Neuron (in vitro differentiated cells): ENCODE data around the gene JSRP1.

Source experiments
- H2AFZ ChIP-seq: one replicate; pipeline ENCODE4 v1.6.1; 2013; ENCODE audit warnings: low read depth, mild to moderate bottlenecking, inconsistent platforms, low read length, moderate library complexity
- H3K27me3 ChIP-seq: one replicate; pipeline ENCODE4 v1.6.1; 2013; ENCODE audit warnings: low read length; ENCODE audit not compliant: insufficient read depth
- H3K36me3 ChIP-seq: one replicate; pipeline ENCODE4 v1.6.1; 2013; ENCODE audit warnings: low read length; ENCODE audit not compliant: insufficient read depth
- H3K4me1 ChIP-seq: one replicate; pipeline ENCODE4 v1.6.1; 2013; ENCODE audit warnings: low read length; ENCODE audit not compliant: insufficient read depth
- H3K4me3 ChIP-seq: 2 replicates; pipeline ENCODE4 v1.5.1; 2013; ENCODE audit warnings: mild to moderate bottlenecking, low read length, moderate library complexity
- H3K9me3 ChIP-seq: one replicate; pipeline ENCODE4 v1.6.1; 2013; ENCODE audit warnings: low read length

JSRP1 gene

GRCh38 chr19:2276429-2276986, 20.3 kb upstream of the JSRP1 start:
- Histone ChIP-seq H3K9me3 (no peaks in the 10 kb centered on the region), H3K27me3 (no peaks in the 10 kb centered on the region), H3K4me3 (no peak overlapping the region), H2AFZ (no peak overlapping the region), H3K36me3 (peaks cover 18% of the 10 kb centered on the region), H3K4me1 (peaks cover 18% of the 10 kb centered on the region)

- Histone ChIP-seq H3K4me1 (peaks cover 22% of the 10 kb centered on the region), H3K36me3 (peaks cover 22% of the 10 kb centered on the region), H3K4me3 (no peak overlapping the region), H3K9me3 (no peaks in the 10 kb centered on the region), H2AFZ (no peak overlapping the region), H3K27me3 (no peaks in the 10 kb centered on the region)
Measured at GRCh38 chr19:2275588-2276428, 19.6 kb upstream of the JSRP1 start.

GRCh38 chr19:2274931-2275535, 18.8 kb upstream of the JSRP1 start:
- H3K4me3 ChIP-seq, result no peak overlapping the region
- H3K36me3 ChIP-seq, result peaks cover 22% of the 10 kb centered on the region

GRCh38 chr19:2274185-2274711, 18.0 kb upstream of the JSRP1 start:
- Histone ChIP-seq H3K9me3 (no peaks in the 10 kb centered on the region), H3K4me3 (no peak overlapping the region), H3K36me3 (peaks cover 22% of the 10 kb centered on the region)

More at GRCh38 chr19:2274931-2275535, 18.8 kb upstream of the JSRP1 start:
- Histone ChIP-seq H3K9me3 (no peaks in the 10 kb centered on the region), H3K27me3 (no peaks in the 10 kb centered on the region), H2AFZ (no peak overlapping the region), H3K4me1 (peaks cover 22% of the 10 kb centered on the region)

GRCh38 chr19:2273356-2274184, 17.4 kb upstream of the JSRP1 start:
- Histone ChIP-seq H2AFZ (no peak overlapping the region), H3K4me3 (peak overlapping the region; percentile 23), H3K9me3 (no peaks in the 10 kb centered on the region), H3K27me3 (no peaks in the 10 kb centered on the region), H3K4me1 (peaks cover 24% of the 10 kb centered on the region), H3K36me3 (peaks cover 22% of the 10 kb centered on the region)

More at GRCh38 chr19:2274185-2274711, 18.0 kb upstream of the JSRP1 start:
- Histone ChIP-seq H3K27me3 (no peaks in the 10 kb centered on the region), H2AFZ (no peak overlapping the region), H3K4me1 (peaks cover 22% of the 10 kb centered on the region)

- H3K4me3 ChIP-seq, result peak overlapping the region; percentile 96
- peaks cover 22% of the 10 kb centered on the region for H3K36me3 ChIP-seq
- H3K27me3 ChIP-seq, result no peaks in the 10 kb centered on the region
- no peaks in the 10 kb centered on the region for H3K9me3 ChIP-seq
- peaks cover 25% of the 10 kb centered on the region for H3K4me1 ChIP-seq
- H2AFZ ChIP-seq, result no peak overlapping the region
Measured at GRCh38 chr19:2271234-2272103, 15.3 kb upstream of the JSRP1 start.

GRCh38 chr19:2270423-2271233, 14.4 kb upstream of the JSRP1 start:
- peak overlapping the region; percentile 96 for H3K4me3 ChIP-seq
- no peak overlapping the region for H2AFZ ChIP-seq
- H3K36me3 ChIP-seq, result peaks cover 22% of the 10 kb centered on the region
- no peaks in the 10 kb centered on the region for H3K27me3 ChIP-seq
- peaks cover 25% of the 10 kb centered on the region for H3K4me1 ChIP-seq
- no peaks in the 10 kb centered on the region for H3K9me3 ChIP-seq

GRCh38 chr19:2270157-2270422, 13.9 kb upstream of the JSRP1 start:
- Histone ChIP-seq H3K27me3 (no peaks in the 10 kb centered on the region), H3K4me3 (peak overlapping the region; percentile 96), H3K36me3 (peaks cover 22% of the 10 kb centered on the region), H3K9me3 (no peaks in the 10 kb centered on the region), H3K4me1 (peaks cover 21% of the 10 kb centered on the region), H2AFZ (no peak overlapping the region)

- peaks cover 21% of the 10 kb centered on the region for H3K4me1 ChIP-seq
- H2AFZ ChIP-seq, result peak overlapping the region; percentile 88
- H3K4me3 ChIP-seq, result peak overlapping the region; percentile 96
- H3K9me3 ChIP-seq, result no peaks in the 10 kb centered on the region
- peaks cover 22% of the 10 kb centered on the region for H3K36me3 ChIP-seq
- H3K27me3 ChIP-seq, result no peaks in the 10 kb centered on the region
Measured at GRCh38 chr19:2269244-2270156, 13.3 kb upstream of the JSRP1 start.

- H3K36me3 ChIP-seq, result peaks cover 20% of the 10 kb centered on the region
- H3K27me3 ChIP-seq, result no peaks in the 10 kb centered on the region
- peak overlapping the region; percentile 88 for H2AFZ ChIP-seq
- no peaks in the 10 kb centered on the region for H3K9me3 ChIP-seq
- H3K4me3 ChIP-seq, result peak overlapping the region; percentile 90
- H3K4me1 ChIP-seq, result peaks cover 19% of the 10 kb centered on the region
Measured at GRCh38 chr19:2268861-2269243, 12.6 kb upstream of the JSRP1 start.

- Histone ChIP-seq H2AFZ (peak overlapping the region; percentile 88), H3K4me3 (peak overlapping the region; percentile 90), H3K27me3 (no peaks in the 10 kb centered on the region), H3K4me1 (peaks cover 17% of the 10 kb centered on the region), H3K36me3 (peaks cover 18% of the 10 kb centered on the region), H3K9me3 (no peaks in the 10 kb centered on the region)
Measured at GRCh38 chr19:2268480-2268830, 12.2 kb upstream of the JSRP1 start.
